Stomach smooth muscle (tissue), 2 donors: ENCODE measurements around the gene LEFTY1.
A peak's percentile ranks its signal among the peaks of the same experiment; 100 is the strongest.

Experiments used
- H3K27ac ChIP-seq: one replicate; pipeline ENCODE4 v1.7.0; 2013; ENCODE audit warnings: mild to moderate bottlenecking, low read length, inconsistent platforms
- H3K27me3 ChIP-seq, 2 donors: one replicate each; pipeline ENCODE4 v1.7.0; 2013; ENCODE audit warnings: low read length in 2 of 2; ENCODE audit not compliant: insufficient read depth in 2 of 2, control insufficient read depth in 1 of 2
- H3K36me3 ChIP-seq, 2 donors: one replicate each; pipeline ENCODE4 v1.7.0; 2013; ENCODE audit warnings: low read length in 2 of 2; ENCODE audit not compliant: control insufficient read depth in 2 of 2, insufficient read depth in 2 of 2
- H3K4me1 ChIP-seq: one replicate; pipeline ENCODE4 v1.7.0; 2013; ENCODE audit warnings: low read length; ENCODE audit not compliant: control insufficient read depth, insufficient read depth
- H3K4me3 ChIP-seq, 2 donors: one replicate each; pipeline ENCODE4 v1.7.0; 2013; ENCODE audit warnings: low read length in 2 of 2
- H3K9ac ChIP-seq, 2 donors: one replicate each; pipeline ENCODE4 v1.7.0; 2013; ENCODE audit warnings: low read length in 2 of 2, mild to moderate bottlenecking in 1 of 2
- H3K9me3 ChIP-seq, 2 donors: one replicate each; pipeline ENCODE4 v1.7.0; 2013; ENCODE audit warnings: low read length in 2 of 2; ENCODE audit not compliant: control insufficient read depth in 2 of 2
- donor health status: healthy.
- donor health status: Pancreatic carcinoma.

Gene LEFTY1

GRCh38 chr1:225859151-225859550 is 29.8 kb downstream of the LEFTY1 start:
- H3K4me3 ChIP-seq: no peak overlapping the region
- H3K9ac ChIP-seq: no peak overlapping the region
- H3K9me3 ChIP-seq: no peaks in the 10 kb centered on the region
- H3K36me3 ChIP-seq: peaks cover 51 to 58% of the 10 kb centered on the region in 2 donors
- H3K27ac ChIP-seq: no peak overlapping the region
- peaks cover 9% of the 10 kb centered on the region for H3K4me1 ChIP-seq
- H3K27me3 ChIP-seq: no peaks in the 10 kb centered on the region

DNA sequence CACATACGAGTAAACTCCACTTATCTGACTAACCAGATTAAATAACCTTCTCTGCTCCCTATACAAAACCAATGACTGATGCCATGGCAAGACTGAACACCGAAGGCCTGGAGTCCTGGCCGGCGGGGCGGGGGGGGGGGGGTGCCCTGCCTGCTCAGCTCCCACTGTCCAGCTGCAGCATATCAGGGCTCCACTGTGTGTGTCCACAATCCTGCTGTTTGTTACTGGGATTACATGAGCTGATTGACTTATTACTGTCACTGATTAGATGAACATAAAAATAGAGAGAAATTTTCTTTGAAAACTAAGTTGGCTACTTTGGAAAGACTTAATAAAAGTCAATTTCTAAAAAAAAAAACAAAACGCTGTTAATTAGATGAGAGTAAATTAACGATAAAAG is 31.7 kb downstream of the LEFTY1 start:
- no peaks in the 10 kb centered on the region for H3K4me1 ChIP-seq
- no peaks in the 10 kb centered on the region for H3K27me3 ChIP-seq
- no peaks in the 10 kb centered on the region for H3K9me3 ChIP-seq
- H3K36me3 ChIP-seq: peaks cover 66 to 69% of the 10 kb centered on the region in 2 donors
- no peak overlapping the region for H3K27ac ChIP-seq
- H3K4me3 ChIP-seq: no peak overlapping the region
- H3K9ac ChIP-seq: no peak overlapping the region

DNA sequence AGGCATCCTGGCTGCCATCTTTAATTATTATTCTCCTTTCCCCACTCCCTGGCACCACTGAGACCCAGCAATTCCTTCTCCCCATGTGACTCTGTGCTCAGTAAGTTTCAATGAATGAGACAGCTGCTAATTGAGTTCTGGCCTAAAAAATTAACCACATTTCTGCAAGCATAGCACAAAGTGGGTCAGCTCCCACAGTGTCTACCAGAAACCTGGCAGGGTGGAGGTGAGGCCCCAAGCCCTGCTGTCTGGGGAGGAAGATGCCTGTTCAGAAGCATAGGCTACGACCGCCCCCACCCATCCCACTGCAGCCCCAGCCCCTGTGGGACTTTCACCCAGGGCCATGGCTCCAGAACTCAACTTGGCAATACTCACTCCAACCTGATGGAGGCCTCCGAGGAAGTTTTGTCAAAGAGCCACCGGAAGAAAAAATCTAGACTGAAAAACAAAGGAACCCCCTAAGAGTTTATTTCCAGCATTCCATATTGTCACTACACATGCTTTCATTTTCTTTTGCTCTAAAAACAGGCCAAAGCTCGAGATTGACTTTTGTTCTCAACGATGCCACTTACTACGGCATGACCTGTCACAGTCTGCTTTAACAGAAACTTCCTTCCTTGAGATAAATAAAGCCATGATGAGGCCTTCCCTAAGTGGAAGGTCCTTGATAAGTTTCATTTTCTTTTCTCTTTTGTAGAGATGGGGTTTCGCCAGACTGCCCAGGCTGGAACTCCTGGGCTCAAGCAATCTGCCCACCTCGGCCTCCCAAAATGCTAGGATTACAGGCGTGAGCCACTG is 33.2 kb downstream of the LEFTY1 start:
- no peak overlapping the region for H3K27ac ChIP-seq
- H3K9ac ChIP-seq: no peak overlapping the region
- H3K36me3 ChIP-seq: peaks cover 50 to 64% of the 10 kb centered on the region in 2 donors
- no peak overlapping the region for H3K4me3 ChIP-seq
- H3K4me1 ChIP-seq: no peaks in the 10 kb centered on the region
- H3K27me3 ChIP-seq: no peaks in the 10 kb centered on the region
- H3K9me3 ChIP-seq: no peaks in the 10 kb centered on the region

- H3K4me1 ChIP-seq: peaks cover 5% of the 10 kb centered on the region
- no peak overlapping the region for H3K9ac ChIP-seq
- H3K27ac ChIP-seq: no peak overlapping the region
- no peaks in the 10 kb centered on the region for H3K27me3 ChIP-seq
- peaks cover 43 to 57% of the 10 kb centered on the region in 2 donors for H3K36me3 ChIP-seq
- H3K9me3 ChIP-seq: no peaks in the 10 kb centered on the region
- H3K4me3 ChIP-seq: no peak overlapping the region
Observed at GRCh38 chr1:225853441-225853840, 35.5 kb downstream of the LEFTY1 start.

DNA sequence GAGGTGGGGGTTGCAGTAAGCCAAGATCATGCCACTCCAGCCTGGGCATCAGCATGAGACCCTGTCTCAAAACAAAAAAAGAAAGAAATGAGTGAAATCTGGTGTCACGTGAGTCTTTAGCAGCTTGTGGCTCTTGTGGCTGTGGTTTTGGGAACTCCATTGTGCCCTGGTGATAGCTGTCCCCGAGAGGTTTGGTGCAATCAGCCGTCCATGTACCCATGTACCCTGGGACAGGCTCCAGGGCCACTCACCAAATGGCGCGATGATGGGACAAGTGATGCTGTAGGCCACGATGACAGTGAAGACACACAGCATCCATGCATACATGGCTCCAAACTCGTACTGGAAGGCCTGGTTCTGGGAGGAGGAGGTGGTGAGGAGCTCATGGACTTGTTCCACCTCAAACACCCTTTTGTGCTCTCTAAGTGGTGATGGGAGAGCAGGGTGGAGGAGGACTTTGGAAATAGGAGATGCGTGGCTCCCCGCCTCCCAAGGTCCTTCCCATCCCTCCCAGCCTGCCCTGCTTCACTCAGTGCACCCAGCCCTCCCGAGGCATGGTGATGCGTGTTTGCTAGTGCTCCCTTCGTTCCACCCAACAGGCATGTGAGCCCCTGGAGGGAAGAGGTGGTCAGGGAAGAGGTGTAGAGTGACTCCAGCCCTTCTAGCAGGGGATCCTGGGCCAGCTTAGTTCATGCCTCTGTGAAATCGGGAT is 36.4 kb downstream of the LEFTY1 start:
- Histone ChIP-seq H3K4me1 (peaks cover 5% of the 10 kb centered on the region), H3K27ac (no peak overlapping the region), H3K9ac (peak overlapping the region in 1 of 2 donors; percentile 42)

GRCh38 chr1:225851805-225852204 is 37.1 kb downstream of the LEFTY1 start:
- Histone ChIP-seq H3K36me3 (peaks cover 55 to 57% of the 10 kb centered on the region in 2 donors), H3K9me3 (no peaks in the 10 kb centered on the region), H3K27ac (no peak overlapping the region), H3K4me1 (peaks cover 5% of the 10 kb centered on the region), H3K9ac (peak overlapping the region in 1 of 2 donors; percentile 36), H3K27me3 (no peaks in the 10 kb centered on the region), H3K4me3 (no peak overlapping the region)

More for the DNA sequence above, 36.4 kb downstream of the LEFTY1 start:
- Histone ChIP-seq H3K9me3 (no peaks in the 10 kb centered on the region), H3K27me3 (no peaks in the 10 kb centered on the region), H3K36me3 (peaks cover 50 to 53% of the 10 kb centered on the region in 2 donors), H3K4me3 (no peak overlapping the region)

DNA sequence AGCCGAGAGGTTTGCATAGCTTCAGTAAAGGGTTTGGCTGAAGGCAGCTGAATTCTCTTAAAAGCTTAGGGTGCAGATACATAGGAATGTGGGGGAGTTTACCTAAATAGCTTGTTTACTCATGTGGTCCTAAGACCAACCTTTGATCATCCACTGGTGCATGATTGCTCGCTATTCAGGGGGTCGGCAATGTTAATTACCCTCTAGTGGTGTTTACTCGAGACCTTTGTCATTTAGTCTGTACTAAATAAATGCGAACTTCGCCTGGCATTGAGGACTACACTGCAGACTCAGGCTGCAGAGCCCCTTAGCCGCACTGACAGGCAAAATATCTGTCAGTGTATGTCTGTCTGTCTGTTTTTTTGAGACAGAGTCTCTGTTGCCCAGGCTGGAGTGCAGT is 38.6 kb downstream of the LEFTY1 start:
- Histone ChIP-seq H3K27ac (no peak overlapping the region), H3K9ac (no peak overlapping the region), H3K4me1 (peaks cover 9% of the 10 kb centered on the region), H3K9me3 (no peaks in the 10 kb centered on the region), H3K36me3 (peaks cover 57% of the 10 kb centered on the region in 2 donors), H3K4me3 (no peak overlapping the region), H3K27me3 (no peaks in the 10 kb centered on the region)

DNA sequence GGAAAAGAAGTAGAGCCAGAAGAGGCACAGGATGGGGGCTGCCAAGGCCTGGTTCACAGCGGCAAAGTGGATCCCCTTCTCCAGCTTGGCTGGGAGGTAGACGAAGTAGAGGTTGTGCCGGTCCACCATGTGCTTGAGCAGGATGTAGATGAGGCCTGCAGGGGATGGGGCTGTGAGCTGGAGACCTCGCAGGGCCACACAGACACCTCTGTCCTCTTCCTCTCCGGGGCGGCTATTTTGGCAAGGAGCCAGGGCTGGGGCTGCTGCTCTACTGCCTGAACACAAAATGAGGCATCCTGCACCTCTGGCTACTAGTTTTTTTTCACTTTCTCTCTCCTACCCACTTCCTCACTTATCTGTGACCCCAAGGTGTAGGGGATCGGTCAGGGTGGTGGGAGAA is 39.0 kb downstream of the LEFTY1 start:
- Histone ChIP-seq H3K36me3 (peaks cover 53 to 55% of the 10 kb centered on the region in 2 donors), H3K4me1 (peaks cover 10% of the 10 kb centered on the region), H3K9me3 (no peaks in the 10 kb centered on the region), H3K9ac (no peak overlapping the region), H3K4me3 (no peak overlapping the region), H3K27ac (no peak overlapping the region), H3K27me3 (no peaks in the 10 kb centered on the region)

DNA sequence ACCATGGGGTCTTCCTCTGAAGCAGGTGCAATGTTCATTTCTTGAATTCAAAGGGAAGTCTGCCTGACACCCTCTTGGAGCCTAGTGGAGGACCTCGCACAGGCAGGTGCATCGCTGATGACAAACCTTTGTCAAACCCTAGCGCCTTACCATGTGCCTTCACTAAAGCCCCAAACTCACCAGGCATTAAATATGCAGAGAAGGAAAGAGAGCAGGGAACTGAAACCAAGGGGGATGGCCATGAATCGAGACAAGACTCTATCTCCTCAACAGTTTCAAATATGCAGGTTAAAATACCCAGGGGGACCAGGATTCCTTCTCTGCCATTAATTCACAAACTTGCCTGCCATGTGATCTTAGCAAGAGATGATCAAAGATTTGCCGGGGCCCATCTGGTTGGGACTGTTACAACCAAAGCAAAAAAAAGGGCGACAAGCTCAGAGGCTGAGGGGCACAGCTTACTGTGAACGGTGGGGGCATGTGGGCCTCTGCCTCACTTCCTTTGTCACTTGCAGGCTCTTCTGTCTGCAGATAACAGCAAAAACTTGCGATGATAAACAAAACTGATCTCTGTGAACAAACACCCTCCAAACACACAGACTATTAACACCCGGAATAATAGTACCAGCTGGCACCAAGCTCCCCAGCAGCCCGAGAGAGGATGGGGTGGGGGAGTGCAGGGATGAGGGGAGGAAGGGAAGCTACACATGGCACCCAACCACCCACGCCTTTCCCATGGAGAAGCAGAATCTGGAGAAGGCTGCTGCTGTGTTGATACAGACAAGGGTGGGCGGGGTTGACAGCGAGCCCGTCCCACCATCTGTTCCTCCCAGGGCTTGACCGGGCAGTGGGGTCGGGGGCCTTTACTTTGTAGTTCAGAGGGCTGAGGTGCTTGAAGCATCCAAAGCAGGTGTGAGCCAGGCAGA is 40.7 kb downstream of the LEFTY1 start:
- peaks cover 47 to 53% of the 10 kb centered on the region in 2 donors for H3K36me3 ChIP-seq
- no peak overlapping the region for H3K4me3 ChIP-seq
- H3K9me3 ChIP-seq: no peaks in the 10 kb centered on the region
- no peaks in the 10 kb centered on the region for H3K27me3 ChIP-seq
- H3K9ac ChIP-seq: no peak overlapping the region
- peaks cover 10% of the 10 kb centered on the region for H3K4me1 ChIP-seq
- peak overlapping the region; percentile 24 for H3K27ac ChIP-seq

DNA sequence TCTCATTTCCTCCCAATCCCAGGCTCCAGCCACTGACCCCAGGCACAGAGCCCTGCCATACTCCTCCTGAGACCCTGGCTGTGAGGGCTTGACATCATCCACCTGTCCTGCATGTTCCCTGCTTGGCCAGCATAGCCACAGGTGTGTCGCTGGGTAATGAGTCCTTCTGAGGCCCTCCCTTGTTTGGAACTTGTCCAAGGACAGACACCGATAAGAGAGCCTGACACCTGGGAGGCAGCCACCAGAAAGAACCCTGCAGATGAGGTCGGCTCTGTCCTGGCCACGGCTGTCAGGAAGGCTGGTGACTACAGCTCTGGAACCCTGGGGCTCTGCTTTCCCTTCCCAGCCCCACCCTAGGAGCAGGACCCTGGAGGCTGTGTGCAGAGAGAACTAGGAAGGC is 41.3 kb downstream of the LEFTY1 start:
- peak overlapping the region; percentile 24 for H3K27ac ChIP-seq
- H3K9me3 ChIP-seq: no peaks in the 10 kb centered on the region
- peaks cover 40 to 52% of the 10 kb centered on the region in 2 donors for H3K36me3 ChIP-seq
- H3K4me1 ChIP-seq: peaks cover 10% of the 10 kb centered on the region
- H3K27me3 ChIP-seq: no peaks in the 10 kb centered on the region
- no peak overlapping the region for H3K4me3 ChIP-seq
- no peak overlapping the region for H3K9ac ChIP-seq
